PC-3 (cell line): ENCODE data around the gene FAM168A.

Experiments
- CTCF ChIP-seq: fragments of 300-600 bp; sonication (generic); conservative IDR thresholded peaks from 2 replicates; pipeline ENCODE4 v1.5.1; 2017; ENCODE audit warnings: antibody characterized with exemption, low read depth, mild to moderate bottlenecking, low read length
- EZH2 ChIP-seq: fragments of 300-600 bp; sonication (generic); IDR thresholded peaks from one replicate; pipeline ENCODE4 v1.6.1; 2017; ENCODE audit warnings: antibody characterized with exemption, mild to moderate bottlenecking, low read length; ENCODE audit not compliant: unreplicated experiment
- EZH2phosphoT487 ChIP-seq: fragments of 300-600 bp; sonication (generic); IDR thresholded peaks from 2 replicates; pipeline ENCODE4 v1.6.1; 2018; ENCODE audit warnings: mild to moderate bottlenecking, antibody characterized with exemption, low read length, borderline replicate concordance

DNA sequence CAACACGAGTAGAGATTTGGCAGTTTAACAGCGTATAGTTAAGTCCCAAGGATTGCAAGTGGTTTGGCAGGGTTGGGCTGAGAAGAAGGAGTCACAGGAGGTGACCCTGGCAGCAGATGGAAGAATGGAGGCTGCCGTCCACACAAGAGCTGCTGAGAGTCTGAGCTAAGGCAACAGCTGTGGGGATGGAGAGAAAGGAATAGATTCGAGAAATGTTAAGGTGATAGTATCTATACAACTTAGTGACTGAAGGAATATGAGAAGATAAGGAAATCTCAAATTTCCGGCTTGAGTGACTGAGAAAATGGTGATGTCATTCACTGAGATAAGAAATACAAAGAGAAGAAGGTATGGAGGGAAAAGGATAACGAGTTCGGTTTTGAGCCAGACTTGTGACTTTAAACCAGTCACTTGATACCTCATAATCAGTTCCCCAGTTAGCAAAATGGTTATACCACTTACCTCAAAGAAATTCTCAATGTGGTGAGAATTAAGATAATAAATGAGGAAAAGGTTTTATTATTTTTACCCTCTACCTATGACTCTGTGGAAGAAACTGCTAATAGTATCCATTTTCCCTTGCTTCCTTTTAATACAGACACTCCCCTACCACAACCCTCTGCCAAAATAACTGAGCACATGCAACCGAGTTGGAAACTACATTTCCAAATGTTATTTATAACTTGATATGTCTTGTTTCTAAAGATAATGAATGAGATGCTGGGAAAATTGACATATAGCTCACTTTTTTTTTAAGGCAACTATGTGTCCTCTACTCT lies 30.7 kb downstream of the FAM168A start:
- TF ChIP-seq EZH2 (no peak), CTCF (no peak), EZH2phosphoT487 (no peak)
